ENCODE results near the gene SENP1.

The SENP1 gene

DNA sequence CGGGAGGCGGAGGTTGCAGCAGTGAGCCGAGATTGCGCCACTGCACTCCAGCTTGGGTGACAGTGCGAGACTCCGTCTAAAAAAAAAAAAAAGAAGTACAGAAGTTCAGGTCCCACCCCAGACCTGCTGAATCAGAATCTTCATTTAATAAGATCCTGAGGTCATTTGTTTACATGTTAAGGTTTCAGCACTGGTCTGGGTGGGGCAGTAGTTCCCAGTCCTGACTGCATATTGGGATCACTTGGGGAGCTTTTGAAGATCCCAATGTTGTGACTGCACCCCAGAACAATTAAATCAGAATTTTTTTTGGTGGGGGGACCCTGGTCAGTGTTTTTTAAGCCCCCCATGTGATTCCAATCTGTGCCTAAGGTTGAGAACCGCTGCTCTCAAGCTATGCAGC, 89.9 kb downstream of the SENP1 start:
- no peak for DNase-seq

DNA sequence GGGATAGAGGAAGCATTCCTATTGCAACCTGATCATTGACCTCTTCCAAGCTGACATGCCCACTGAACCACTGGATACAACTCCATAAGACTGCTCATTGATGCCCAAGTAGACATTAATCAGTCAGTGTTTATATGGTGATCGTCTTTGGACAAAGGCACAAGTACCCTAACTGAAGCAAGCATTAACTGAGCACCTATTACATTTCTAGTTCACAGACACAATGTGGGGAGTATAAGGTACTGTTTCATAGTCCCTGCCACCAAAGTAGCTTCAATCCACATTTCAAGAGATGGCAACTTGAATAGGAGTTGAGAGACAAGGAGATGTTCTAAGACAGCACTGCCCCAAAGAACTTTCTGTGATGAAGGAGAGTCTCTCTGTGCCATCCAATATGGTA, 90.8 kb downstream of the SENP1 start:
- DNase-seq: no peak

DNA sequence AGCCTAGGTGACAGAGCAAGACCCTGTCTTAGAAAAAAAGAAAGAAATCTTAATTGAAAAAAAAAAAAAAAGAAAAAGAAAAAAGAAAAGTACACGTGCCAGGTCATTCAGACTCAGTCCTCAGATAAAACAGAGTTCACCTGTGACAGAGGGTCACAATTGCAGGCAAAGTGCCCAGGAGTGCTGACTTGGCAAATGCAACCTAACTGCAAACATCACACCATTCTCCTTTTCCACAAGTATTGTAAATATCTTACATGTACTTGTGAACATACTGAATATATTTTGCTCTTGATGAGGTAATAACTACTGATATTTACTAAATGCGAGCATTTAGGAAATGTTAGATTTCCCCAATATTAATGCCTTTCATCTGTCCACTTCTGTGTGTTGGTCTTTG, 92.6 kb downstream of the SENP1 start:
- DNase-seq: no peak

DNA sequence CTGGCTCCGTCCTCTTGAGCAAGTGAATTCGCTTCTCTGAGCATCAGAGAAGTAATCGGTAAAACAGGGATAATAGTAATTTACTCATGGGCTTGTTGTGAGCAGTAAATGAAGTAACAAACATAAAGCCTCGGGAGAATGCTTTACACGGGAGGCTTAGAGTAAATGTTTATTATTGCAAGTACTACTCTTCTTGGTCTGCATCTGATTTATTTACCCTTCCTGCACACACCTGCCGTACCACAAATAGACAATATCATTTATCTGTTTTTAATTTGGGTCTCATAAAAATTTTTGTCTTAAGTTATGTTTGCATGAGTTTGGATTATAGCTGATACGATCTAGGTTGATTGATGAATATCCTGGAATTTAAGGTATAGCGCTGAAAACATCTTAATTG, 93.8 kb downstream of the SENP1 start:
- DNase-seq: no peak

DNA sequence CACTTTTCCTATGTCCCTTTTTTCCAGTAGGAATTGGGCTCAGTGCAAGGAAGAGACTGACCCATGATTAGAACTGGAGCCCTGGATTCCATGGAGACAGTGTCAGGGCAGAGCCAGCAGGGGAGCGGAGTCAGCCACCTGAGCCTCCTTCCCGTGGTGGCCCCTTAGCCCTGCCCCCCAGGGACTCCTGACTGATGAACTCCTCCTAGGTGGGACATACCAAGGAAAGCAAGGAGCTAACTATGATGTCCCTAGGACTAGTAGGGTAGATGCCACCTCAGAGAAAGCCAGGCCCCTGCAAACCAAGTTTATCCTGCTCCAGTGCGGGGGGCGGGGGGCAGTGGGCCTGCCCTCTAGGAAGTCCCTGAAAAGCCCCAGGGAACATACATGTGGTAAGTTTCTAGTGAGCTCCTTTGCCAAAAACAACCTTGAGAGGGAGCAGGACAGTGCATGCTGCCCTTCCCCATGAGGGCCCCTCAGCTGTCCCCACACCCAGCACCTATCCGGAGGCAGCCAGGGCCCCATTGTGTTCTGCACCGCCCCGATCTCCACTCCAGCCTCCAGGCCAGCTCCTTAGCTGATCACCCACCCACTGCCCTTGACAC, 95.4 kb downstream of the SENP1 start:
- DNase-seq: no peak

DNA sequence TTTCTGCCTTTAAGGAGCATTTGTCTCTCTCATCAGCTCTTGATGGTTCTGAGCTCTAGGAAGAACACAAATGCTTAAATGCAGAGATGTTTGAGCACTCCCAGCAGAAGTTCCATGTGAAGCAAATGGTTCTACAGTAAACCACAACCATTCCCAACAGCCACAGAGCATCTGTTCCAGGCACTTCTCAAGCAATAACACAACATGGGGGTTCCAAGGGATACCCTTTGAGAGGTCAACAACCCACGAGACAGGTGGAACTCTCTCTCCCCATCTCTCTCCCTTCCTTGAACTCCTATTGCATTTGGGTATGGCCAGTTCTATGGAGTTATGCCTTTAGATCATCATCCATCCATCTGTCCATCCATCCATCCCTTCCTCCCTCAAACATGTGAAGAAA, 96.4 kb downstream of the SENP1 start:
- no peak for DNase-seq

DNA sequence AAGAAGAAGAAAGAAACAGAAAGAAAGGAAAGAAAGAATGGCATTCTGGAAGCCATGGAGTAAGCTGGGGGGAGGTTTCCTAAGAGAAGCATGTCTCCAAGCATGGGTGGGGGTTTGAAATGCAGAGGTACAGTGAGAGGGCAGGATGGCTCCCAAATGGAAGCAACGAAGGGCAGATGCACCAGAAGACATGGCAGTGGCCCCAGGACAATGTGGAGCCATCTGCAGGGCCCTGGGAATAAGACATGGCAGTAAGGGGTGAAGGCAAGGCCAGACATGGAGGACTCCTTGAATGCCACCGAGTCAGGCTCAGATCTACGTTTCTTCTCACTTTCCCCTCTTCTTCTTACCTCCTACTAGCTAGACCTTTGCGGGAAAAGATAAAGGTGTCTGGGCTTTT, 96.9 kb downstream of the SENP1 start:
- no peak for DNase-seq

DNA sequence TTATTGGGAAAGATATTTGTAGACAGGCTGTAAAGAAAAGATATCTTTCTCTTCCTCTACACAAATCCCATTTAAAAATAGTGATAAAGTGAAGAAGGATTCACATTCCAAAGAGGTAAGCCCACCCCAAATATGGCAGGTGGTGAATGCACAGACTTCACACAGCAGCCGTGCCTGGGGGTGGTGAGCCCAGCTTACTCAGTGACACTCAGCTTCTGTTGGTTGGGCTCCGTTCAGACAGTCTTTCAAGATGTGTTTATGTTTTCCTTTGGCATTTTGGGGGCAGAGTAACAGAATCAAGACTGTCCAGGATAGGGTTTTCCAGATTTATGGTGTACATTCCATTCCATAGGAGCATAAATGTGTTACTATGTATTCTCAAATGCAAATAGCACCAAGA, 97.5 kb downstream of the SENP1 start:
- no peak for DNase-seq

DNA sequence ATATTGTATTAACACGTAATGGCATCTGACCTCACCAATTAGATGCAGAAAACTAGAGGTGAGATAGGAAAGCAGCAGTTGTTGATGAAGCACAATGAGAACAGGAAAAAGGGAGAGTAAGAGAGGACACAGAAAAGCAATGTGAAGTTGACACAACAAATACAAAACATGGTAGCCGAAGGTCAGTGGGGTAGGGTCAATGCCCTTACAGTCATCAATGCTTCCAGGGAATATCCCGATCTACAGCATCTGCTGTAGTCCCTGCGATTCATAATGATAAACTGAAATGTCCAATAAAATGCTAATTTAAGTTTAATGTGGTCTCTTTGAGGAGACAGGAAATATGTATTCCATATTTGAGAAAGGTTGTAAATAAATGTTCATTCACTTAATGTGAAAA, 98.7 kb downstream of the SENP1 start:
- no peak for DNase-seq

DNA sequence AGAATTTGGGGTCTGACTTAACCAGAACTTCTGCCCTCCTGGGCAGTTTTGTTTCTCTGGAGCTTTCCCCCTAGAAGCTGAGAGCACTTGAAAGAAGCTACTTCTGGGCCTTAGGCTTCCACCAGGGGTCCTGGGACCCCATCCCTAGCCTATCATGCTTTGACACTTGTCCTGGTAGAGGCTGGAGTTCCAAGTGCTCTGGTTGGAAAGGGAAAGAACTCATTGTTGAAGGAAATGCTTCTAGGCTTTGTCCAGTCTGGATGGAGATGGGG, 100.2 kb downstream of the SENP1 start:
- DNase-seq: no peak

DNA sequence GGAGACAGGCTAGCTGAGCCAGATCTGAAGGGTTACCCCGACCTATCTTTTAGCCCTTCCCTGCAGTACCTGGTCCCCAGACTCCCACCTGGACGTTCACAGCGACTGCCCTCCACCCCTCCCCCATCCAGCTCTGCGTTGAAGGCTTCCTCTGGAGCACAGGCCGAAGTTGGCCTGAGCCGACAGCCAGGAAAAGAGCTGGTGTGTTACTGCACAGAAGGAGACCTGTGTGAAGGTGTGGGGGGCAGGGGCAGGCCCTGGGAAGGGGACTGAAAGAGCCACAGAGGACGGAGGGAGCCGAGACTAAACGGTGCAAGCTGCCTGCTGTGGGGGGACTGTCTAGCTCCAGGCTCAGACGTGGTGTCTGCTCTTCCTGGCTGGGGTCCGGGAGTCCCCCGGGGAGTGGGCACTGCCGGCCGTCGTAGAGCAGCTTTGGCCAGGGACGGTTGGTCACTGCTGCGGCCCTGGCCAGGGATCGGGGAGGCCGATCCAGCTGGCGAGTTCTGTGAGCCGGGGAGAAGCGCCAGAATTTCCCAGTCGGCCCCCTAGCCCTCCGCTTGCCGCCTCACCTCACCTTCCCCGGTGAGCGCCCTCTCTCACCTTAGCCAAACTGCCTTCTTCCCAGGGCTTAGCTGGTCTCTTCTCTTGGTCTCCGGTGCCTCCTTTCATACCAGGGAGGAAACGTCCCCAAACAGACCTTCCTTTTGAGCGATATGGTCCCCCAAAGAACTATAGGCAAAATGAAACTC, 100.7 kb downstream of the SENP1 start:
- DNase-seq: no peak

DNA sequence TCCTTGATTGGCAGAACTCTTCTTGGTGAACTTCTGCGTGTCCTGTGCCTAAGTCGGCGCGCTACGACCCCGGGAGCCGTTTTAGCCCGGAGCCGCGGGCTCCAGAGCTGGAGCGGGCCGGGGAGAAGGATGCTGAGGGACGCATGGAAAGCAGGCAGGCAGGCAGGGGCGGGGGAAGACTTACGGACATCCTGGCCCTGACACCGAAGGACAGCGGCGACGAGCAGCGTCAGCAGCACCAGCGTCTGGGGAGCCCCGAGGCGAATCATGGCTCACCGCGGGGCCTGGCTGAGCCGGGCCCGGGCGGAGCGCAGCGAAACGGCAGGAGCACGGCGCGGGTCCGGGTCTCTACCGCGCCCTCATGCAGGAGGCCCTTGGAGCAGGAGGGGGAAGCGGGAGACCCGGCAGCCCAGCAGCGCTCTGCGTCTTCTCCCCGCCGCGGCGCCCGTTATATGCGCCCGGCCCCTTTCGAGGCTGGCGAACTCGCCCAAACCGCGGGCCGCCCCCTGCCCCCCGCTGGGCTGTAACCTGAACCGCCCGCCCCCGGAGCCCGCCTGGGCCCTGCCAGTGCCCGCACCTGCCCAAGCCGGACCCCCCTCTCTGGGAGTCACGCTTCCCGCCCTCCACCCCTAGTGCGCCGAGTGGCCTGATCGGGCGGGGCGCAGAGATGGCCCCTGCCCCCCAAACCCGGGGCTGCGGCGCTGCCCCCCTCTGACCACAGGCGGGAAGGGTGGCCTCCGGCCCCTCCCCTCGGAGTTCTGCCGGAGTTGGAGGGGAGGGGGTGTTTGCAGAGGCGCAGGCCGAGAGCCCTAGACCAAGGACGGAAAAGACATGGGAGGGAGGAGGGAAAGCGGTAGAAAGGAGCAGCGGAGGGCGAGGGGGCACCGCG, 101.6 kb downstream of the SENP1 start, which contains the start of gene COL2A1:
Gene COL2A1 (minus strand): TSS at position 424 of the 889 bp plus-strand sequence. CDS start 155 bp downstream, at position 269.
- no peak for DNase-seq

DNA sequence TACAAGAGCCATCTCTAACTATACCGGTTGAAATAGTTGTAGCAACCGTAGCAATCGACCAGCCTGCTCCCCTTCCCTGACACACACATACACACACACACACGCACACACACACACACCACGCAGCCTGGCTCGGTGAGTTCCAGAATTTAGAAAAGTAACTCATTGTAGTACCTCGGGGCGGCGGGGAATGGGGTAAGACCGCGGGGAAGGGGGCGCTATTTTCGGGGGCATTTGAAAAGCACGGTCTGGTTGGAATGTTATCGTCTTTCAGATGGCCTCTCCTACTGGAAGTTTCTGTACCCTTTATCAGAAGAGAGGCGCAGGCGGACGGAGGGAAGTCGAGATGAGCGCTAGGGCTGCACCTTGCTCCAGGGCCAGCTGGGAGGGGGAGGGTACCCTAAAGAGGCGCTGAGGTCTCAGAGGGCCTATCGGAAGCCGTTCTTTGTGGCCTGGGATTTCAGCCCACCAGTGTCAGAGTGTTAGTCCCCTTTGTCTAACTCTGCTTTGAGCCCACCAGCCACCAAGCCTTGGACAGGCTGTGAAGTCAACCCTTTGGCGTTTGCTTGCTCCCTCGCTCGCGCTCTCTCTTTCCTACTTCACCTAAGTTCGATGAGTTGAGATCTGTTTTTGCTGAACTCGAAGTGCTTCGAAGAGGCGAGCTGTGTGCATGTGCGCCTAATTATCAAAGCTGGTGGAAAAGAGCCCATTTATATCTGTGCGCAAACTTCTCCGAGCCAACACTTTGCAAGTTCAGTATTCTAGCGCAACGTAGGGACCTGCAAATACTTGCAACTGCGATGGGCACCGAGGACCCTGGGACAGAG, 102.4 kb downstream of the SENP1 start:
- no peak for DNase-seq

DNA sequence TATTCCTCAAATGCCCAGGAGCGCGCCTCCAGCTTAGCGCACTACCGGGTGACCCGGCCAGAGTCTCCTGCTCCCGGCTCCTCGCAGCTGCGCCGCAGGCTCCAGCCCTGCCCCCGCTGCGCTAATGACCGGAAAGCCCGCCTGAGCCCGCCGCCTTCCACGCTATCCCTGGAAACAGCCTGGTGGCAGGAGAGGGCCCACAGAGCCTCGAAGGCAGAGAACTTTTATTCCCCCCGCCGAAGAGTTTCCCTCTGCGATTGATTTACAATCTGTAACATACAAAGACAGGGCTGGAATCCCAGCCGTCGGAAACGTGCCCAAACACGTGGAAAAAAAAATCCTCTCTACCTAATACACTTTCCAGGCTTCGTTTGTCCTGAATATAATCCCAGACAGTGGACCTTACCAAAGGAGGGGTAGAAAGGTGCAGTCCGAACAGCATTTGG, 103.1 kb downstream of the SENP1 start:
- no peak for DNase-seq

DNA sequence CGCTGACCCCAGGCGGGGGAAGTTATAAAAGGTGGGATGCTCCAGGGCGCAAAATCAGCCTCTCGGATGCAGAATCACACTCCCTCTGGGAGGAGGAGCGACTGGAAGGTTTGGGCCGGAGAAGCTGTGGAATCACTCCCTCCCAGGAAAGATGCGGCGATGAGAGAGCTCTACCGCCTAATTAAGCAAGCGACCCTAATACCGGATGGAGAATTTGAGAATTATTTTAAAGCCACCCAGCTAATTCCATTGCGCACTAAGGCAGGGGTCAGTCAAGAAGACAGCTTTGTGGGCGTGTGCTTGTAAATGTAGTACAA, 103.5 kb downstream of the SENP1 start:
- no peak for DNase-seq

DNA sequence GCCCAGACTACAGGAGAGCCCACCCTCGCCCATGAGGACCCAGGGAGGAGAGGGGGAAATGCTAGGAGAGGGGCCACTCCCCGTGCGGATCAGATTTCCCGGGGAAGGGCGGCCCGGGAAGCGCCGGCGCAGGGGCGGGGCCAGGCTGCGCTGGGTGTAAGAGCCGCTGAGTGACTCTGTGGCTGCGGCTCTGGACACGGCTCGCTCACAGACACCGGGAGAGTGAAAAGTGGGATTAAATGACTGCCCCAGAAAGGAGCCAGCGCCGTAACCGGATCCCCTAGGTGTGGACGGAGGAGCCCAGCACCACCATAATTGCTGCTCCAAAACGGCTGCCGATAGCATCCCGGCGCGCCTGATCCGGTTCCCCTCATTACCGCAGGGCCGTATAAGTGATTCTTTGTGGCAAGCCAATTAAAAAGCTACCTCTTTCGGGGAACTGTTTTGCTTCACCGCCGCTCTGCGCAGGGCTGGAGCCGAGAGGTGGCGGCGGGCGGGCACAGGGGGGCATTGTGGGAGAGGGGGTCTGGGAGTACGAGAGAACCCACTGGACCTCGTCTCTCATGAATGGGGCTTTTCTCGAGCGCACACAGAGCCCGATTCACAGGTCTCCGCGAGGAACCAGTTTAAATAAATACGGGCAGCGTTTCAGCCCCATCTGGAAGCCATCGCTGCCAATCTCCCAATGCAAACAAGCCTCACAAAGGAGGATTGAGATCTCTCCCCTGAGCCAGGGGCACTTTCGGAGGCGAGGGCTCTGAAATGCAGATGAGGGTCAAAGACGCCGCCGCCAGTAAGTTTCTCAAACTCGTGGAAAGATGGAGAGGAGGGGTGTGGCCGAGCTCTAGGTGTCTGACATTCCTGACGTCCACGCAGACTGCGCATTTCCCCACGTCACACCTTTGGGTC, 104.1 kb downstream of the SENP1 start:
- DNase-seq: no peak

DNA sequence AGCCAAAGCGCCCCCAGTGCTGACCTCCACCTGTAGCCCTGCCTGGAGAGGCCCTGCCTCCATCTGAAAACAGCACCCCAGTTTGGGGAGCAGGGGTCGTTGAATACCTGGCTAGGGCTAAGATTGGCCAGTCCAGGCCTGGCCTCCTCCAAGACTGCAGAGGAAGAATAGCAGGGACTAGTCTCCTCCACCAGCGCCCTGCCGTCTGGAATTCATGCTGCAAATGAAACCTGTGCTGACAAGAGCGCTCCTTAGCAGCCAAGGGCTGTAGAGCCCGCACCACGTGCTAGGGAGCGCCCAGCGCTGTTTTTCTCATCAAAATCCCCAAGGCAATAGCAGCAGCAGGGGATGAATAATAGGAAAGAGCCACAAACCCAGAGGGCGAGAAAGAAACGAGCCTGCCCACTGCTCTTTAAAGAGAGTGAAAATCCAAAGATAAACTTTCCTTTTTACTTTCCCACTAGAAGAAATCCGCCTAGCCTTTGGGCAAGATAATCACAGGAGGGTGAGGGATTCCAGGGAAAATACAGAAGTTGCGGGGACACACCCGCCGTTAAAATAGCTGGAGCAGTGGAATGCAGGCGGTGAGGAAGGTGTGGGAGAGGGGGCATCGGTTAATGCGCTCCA, 104.9 kb downstream of the SENP1 start:
- DNase-seq: no peak

DNA sequence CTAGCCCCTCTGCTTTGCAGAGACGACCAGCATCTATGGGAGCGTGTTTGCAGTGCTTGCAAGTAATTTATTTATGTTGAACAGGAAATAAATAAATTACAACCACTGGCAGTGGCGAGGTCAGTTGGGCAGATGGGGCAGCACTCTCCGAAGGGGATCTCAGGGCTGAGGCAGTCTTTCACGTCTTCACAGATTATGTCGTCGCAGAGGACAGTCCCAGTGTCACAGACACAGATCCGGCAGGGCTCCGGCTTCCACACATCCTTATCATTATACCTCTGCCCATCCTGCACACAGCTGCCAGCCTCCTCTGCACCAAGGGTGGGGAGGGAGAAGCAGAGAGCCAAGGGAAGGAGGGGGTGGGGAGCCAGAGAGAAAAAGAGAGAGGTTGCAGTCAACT, 106.1 kb downstream of the SENP1 start:
- no peak for DNase-seq

DNA sequence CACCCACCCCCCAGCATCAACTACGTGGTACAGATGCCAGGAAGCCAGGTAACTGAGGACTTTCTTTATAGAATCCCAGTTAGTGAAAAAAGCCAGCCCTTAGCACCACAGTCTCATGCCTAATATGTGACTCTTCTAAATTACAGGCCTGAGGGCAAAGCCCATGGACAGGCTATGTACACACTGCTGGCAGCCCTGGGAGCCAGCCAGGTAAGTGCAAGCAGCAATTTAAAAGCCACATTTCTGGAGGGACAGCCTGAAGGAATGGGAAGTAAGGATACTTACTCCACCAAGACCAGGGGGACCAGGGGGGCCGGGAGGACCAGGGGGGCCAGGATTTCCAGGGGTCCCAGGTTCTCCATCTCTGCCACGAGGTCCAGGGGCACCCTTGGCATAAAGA, 108.6 kb downstream of the SENP1 start:
- DNase-seq: no peak

DNA sequence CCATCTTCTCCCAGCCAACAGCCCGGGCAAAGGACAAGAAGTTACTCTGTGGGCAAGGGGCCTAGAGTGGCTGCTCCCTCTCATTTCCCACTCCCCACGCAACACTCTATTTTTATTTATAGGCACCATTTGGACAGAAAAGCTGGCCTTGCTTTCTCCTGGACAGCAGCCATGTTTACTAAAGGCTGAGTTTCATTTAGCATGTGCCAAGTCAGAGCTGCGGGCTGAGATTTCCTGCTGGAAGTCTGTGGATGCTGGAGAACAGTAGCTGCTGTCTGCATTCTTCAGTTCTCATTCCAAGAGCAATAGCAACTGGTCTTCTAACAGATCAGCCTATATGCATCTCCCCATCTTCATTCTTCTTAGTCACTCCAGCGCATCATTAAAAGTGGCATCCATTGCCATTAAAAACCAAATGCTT, 109.9 kb downstream of the SENP1 start:
- DNase-seq: no peak

DNA sequence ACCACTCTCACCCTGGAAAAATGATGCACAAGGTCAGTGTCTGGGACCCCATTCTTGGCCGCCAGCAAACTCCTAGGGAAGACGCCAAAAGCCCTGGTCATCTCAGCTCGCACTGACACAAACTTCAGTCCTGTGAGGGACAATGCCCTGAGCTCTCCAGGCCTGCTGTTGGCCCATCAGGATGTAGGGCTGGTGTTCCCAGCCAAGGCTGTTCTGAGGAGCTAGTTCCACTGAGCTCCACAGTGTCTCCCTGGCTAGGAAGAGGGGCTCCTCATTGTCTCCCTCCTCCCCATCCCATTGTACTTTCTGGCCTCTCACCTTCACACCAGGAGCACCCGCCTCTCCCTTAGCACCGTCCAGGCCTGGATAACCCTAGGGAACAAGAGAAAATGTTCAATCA, 112.4 kb downstream of the SENP1 start:
- no peak for DNase-seq

All from CD4-positive, alpha-beta T cell treated with Interferon alpha-2 for 1 hour (primary cell).